Glomerular endothelial cell (primary cell): Measurements from ENCODE around the gene GRID2IP. TPM values are rescaled to one million over a fixed set of nuclear protein-coding genes. Genes with fewer than 3 reads are reported as not detected.
A peak's percentile ranks its signal among the peaks of the same experiment; 100 is the strongest.
"Not testable (repeated sequence)": the region's sequence is repeated elsewhere in the genome, so short reads cannot be mapped to it uniquely, and the experiment has no call there.

Experiments used
- DNase-seq: peaks from one replicate; pipeline ENCODE4 v3.0.0-alpha.2; 2011; ENCODE audit warnings: low read depth, low spot score; ENCODE audit errors: extremely low read depth
- total RNA-seq: library from RNA; depleted of rRNA; stranded (reverse); fragments of >200 nt; gene quantifications from 2 replicates; pipeline ENCODE4 v1.2.3, GENCODE V29; 2015

Gene GRID2IP
- total RNA-seq, 1 donor from 2014 or later = not detected

DNA sequence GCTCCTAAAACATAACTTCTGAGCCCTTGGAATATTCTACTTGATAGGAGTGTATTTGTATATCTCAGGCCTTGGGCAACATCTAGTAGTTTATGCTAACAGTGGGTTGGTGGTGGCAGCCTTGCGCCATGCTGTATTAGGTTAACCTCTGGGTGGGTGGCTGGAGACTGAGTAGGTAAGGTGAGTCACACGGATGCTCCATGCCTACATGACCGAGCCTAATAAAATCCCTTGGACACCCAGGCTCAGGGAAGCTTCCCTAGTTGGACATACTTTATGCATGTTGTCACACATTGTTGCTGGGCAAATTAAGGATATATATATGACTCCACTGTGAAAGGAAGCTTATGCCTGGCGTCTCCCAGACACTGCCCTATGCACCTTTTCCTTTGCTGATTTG lies 97.5 kb downstream of the GRID2IP start:
- no peak for DNase-seq

DNA sequence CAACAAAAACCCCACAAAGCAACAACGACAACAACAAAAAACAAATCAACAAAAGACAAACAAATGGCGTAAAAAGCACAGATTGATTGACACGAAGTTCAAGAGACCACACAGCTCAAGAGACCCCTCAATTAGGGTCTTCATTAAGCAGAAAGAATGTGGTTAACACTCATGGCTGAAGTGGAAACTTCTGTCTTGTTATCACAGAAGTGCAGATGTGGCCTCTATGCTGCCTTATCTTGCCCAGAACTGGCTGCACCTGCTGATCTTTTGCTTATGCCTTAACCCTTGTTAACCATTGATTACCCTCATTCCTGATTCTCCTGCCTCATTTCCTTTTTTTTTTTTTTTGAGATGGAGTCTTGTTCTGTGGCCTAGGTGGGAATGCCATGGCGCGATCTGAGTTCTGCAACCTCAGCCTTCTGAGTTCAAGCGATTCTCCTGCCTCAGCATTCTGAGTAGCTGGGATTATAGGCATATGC lies 100.0 kb downstream of the GRID2IP start:
- DNase-seq = no peak

DNA sequence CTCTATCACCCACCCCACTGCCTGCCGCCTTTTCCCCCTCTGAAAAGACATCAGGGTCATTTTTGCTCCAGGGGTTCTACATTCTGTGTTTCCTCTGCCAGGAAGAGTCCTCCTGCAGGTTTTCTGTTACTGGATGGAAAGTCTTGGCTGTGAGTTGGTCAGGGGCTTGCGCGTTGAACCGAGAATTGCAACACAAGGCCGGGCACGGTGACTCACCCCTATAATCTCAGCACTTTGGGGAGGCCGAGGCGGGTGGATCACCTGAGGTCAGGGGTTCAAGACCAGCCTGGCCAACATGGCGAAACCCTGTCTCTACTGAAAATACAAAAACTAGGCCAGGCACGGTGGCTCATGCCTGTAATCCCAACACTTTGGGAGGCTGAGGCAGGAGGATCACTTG lies 100.7 kb downstream of the GRID2IP start:
- not testable (repeated sequence) for DNase-seq

DNA sequence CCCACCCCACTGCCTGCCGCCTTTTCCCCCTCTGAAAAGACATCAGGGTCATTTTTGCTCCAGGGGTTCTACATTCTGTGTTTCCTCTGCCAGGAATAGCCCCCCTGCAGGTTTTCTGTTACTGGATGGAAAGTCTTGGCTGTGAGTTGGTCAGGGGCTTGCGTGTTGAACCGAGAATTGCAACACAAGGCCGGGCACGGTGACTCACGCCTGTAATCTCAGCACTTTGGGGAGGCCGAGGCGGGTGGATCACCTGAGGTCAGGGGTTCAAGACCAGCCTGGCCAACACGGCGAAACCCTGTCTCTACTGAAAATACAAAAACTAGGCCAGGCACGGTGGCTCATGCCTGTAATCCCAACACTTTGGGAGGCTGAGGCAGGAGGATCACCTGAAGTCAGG lies 101.4 kb downstream of the GRID2IP start:
- not testable (repeated sequence) for DNase-seq

GRCh38 chr7:6448943-6449543 lies 102.2 kb downstream of the GRID2IP start:
- DNase-seq = no peak

GRCh38 chr7:6447581-6448199 lies 103.6 kb downstream of the GRID2IP start, which contains the start of gene DAGLB:
TSS of gene DAGLB (minus strand) at chr7:6447954. CDS start at chr7:6447842, 112 bp downstream.
- DNase-seq = peak; percentile 68

Other genes starting within 250 kb of the GRID2IP start
- 14.1 and 26.7 TPM in 2 replicates for gene FAM220A, start 202.5 kb downstream of the GRID2IP start, total RNA-seq
- gene RAC1, start 176.9 kb downstream of the GRID2IP start, total RNA-seq = 184 and 217 TPM in 2 replicates
- 13.3 and 17.3 TPM in 2 replicates for gene DAGLB, start 103.5 kb downstream of the GRID2IP start, total RNA-seq
- 141 and 143 TPM in 2 replicates for gene KDELR2, start 67.3 kb downstream of the GRID2IP start, total RNA-seq
- gene ZDHHC4, start 26.0 kb upstream of the GRID2IP start, total RNA-seq = 30.7 and 33.0 TPM in 2 replicates
- 24.1 and 30.9 TPM in 2 replicates for gene INTS15, start 38.6 kb upstream of the GRID2IP start, total RNA-seq
- 1.7 and 1.9 TPM in 2 replicates for gene ZNF853, start 64.1 kb upstream of the GRID2IP start, total RNA-seq
- gene ZNF316, start 85.9 kb upstream of the GRID2IP start, total RNA-seq = 17.2 and 30.7 TPM in 2 replicates
- 8.3 and 11.1 TPM in 2 replicates for gene ZNF12, start 155.5 kb upstream of the GRID2IP start, total RNA-seq
- gene RSPH10B2, start 202.6 kb upstream of the GRID2IP start, total RNA-seq = 1.2 TPM in 1 of 2 replicates, not detected in the other